ENCODE results near the gene INPP4B. TPM values are rescaled to one million over a fixed set of nuclear protein-coding genes. Genes with fewer than 3 reads are reported as not detected.

The INPP4B gene
- total and polyA plus RNA-seq, 3 donors from 2014 or later: 23.2 to 64.5 (median 55.2) TPM

- intact Hi-C loops (cut with DNase I; ENCODE audit: low total_unique reads): no loop called here
Observed at GRCh38 chr4:142211444-142211843, 634.7 kb downstream of the INPP4B start.

GRCh38 chr4:142203505-142203904, 642.6 kb downstream of the INPP4B start:
- intact Hi-C loops (cut with DNase I; ENCODE audit: low total_unique reads): no loop called here
- no peak for DNase-seq
- Histone ChIP-seq H3K4me1 (no peaks in the 10 kb centered on the region), H3K27me3 (no peaks in the 10 kb centered on the region), H3K36me3 (ENCODE audit: low read depth, missing control alignments) (no peaks in the 10 kb centered on the region), H3K27ac (no peak overlapping the region), H3K9me3 (no peaks in the 10 kb centered on the region), H3K4me3 (no peak overlapping the region)
- no peak for TF ChIP-seq POLR2A (IDR thresholded peaks at IDR 0.05)
- TF ChIP-seq CTCF (IDR thresholded peaks at IDR 0.05): no peak

More at GRCh38 chr4:142211444-142211843, 634.7 kb downstream of the INPP4B start:
- TF ChIP-seq POLR2A (IDR thresholded peaks at IDR 0.05) (no peak), CTCF (IDR thresholded peaks at IDR 0.05) (no peak)
- Histone ChIP-seq H3K36me3 (ENCODE audit: low read depth, missing control alignments) (no peaks in the 10 kb centered on the region), H3K27me3 (no peaks in the 10 kb centered on the region), H3K4me3 (no peak overlapping the region), H3K9me3 (no peaks in the 10 kb centered on the region), H3K27ac (no peak overlapping the region), H3K4me1 (no peaks in the 10 kb centered on the region)
- whole genome bisulfite sequencing, 2 donors: 91 to 96% methylated on average over 1 of the region's 1 CpG
- no peak for DNase-seq

GRCh38 chr4:142202404-142203332, 643.4 kb downstream of the INPP4B start:
- Histone ChIP-seq H3K4me1 (no peaks in the 10 kb centered on the region), H3K4me3 (no peak overlapping the region), H3K36me3 (ENCODE audit: low read depth, missing control alignments) (no peaks in the 10 kb centered on the region), H3K27ac (no peak overlapping the region), H3K9me3 (no peaks in the 10 kb centered on the region), H3K27me3 (no peaks in the 10 kb centered on the region)
- intact Hi-C loops (cut with DNase I; ENCODE audit: low total_unique reads): no loop called here
- DNase-seq: no peak
- no peak for TF ChIP-seq CTCF (IDR thresholded peaks at IDR 0.05)
- no peak for TF ChIP-seq POLR2A (IDR thresholded peaks at IDR 0.05)
- WGBS, 2 donors: 77 to 82% methylated on average over 6 of the region's 6 CpGs

- Histone ChIP-seq H3K4me1 (no peaks in the 10 kb centered on the region), H3K27me3 (no peaks in the 10 kb centered on the region), H3K4me3 (no peak overlapping the region), H3K36me3 (ENCODE audit: low read depth, missing control alignments) (no peaks in the 10 kb centered on the region), H3K9me3 (no peaks in the 10 kb centered on the region), H3K27ac (no peak overlapping the region)
- no peak for DNase-seq
- TF ChIP-seq POLR2A (IDR thresholded peaks at IDR 0.05) (no peak), CTCF (IDR thresholded peaks at IDR 0.05) (no peak)
- intact Hi-C loops (cut with DNase I; ENCODE audit: low total_unique reads): no loop called here
Observed at GRCh38 chr4:142201041-142201440, 645.1 kb downstream of the INPP4B start.

- Histone ChIP-seq H3K4me3 (no peak overlapping the region), H3K9me3 (no peaks in the 10 kb centered on the region), H3K36me3 (ENCODE audit: low read depth, missing control alignments) (no peaks in the 10 kb centered on the region), H3K4me1 (no peaks in the 10 kb centered on the region), H3K27ac (no peak overlapping the region), H3K27me3 (no peaks in the 10 kb centered on the region)
- no peak for DNase-seq
- TF ChIP-seq POLR2A (IDR thresholded peaks at IDR 0.05): no peak
- TF ChIP-seq CTCF (IDR thresholded peaks at IDR 0.05): no peak
- intact Hi-C loops (cut with DNase I; ENCODE audit: low total_unique reads): no loop called here
- 74 to 85% methylated on average over 2 of the region's 2 CpGs for WGBS, 2 donors
Observed at GRCh38 chr4:142194905-142195304, 651.2 kb downstream of the INPP4B start.

Data from testis (tissue), 3 donors.